Amygdala (tissue), 56 donors: ENCODE measurements around the gene RGPD3.
"Not testable (repeated sequence)": the region's sequence is repeated elsewhere in the genome, so short reads cannot be mapped to it uniquely, and the experiment has no call there.

Experiments
- DNase-seq, 56 donors: peaks; one replicate each; lab custom pipeline; 2025; lab: John Stamatoyannopoulos, UW

RGPD3 gene

GRCh38 chr2:106486551-106487385 lies 18.6 kb upstream of the RGPD3 start, which contains the start of gene CD8B2:
Gene CD8B2 (plus strand): TSS chr2:106487364. CDS start chr2:106487427, 63 bp downstream.
- not testable (repeated sequence) for DNase-seq

DNA sequence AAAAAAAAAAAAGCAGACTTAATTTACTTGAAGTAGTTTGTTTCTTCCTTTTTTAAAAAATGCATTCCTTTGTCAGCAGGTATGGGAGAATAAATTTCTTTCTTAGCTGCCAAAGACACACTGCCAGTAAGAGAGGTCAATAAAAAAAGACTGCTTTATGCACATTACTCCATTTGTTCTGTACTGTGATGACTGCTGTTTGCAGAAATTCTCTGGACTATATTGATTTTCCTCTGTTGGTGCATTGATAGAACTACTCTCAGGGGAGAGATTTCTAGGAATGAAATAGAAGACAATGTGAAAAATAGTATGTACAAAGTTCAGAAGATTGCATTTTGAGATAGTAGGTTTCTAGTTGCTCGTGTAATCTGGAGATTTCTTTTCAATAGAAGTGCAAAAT lies 11.3 kb upstream of the RGPD3 start:
- not testable (repeated sequence) for DNase-seq

GRCh38 chr2:106477647-106478046 lies 9.4 kb upstream of the RGPD3 start:
- not testable (repeated sequence) for DNase-seq

- DNase-seq = not testable (repeated sequence)
Observed at GRCh38 chr2:106470658-106471057, 2.4 kb upstream of the RGPD3 start.

DNA sequence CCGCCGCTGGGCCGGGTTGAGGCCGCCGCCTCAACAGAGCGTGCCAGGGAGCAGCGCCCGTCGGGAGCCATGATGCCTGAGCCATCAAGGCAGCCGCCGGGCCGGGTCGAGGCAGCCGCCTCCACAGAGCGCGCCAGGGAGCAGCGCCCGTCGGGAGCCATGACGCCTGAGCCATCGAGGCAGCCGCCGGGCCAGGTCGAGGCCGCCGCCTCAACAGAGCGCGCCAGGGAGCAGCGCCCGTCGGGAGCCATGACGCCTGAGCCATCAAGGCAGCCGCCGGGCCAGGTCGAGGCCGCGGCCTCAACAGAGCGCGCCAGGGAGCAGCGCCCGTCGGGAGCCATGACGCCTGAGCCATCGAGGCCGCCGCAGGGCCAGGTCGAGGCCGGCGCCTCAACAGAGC lies 697 bp downstream of the RGPD3 start:
- not testable (repeated sequence) for DNase-seq

GRCh38 chr2:106461882-106462281 lies 6.3 kb downstream of the RGPD3 start:
- DNase-seq = not testable (repeated sequence)

GRCh38 chr2:106390680-106391079 lies 77.5 kb downstream of the RGPD3 start:
- not testable (repeated sequence) for DNase-seq

GRCh38 chr2:106388814-106389410 lies 79.3 kb downstream of the RGPD3 start:
- DNase-seq = not testable (repeated sequence)

DNA sequence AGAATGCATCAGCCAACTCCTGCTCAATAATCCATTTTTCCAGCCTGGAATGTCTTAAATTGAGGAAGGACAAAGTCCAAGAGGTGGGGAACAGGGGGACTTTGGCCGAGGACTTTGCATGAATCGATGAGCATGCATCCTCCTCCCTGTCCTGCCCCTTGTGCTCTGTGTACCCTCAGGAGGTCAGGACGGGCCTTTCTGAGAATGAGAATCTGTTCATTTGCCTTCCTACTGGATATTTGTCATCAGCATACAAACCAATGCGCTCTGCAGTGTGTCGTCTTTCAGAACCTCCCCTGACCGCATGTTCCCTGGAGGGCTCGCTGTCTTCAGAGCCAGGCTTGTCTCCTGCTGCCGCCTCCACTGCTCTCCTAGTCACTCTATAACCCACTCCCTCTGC lies 83.7 kb downstream of the RGPD3 start:
- DNase-seq = not testable (repeated sequence)

DNA sequence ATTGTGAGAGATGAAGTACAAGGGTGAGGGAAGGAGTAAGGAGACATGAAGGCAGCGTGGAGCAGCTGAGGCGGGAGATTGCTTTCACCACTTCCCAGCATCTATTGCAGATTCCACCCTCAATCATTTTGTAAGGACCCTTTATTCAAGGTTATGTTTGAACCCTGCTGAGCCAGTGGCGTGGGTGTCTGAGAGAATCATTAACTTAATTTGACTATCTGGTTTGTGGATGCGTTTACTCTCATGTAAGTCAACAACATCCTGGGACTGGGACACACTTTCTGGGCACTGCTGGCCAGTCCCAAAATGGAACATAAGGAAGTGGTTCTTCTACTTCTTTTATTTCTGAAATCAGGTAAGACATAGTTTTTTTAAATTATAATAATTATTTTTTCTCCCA lies 86.3 kb downstream of the RGPD3 start:
- DNase-seq = not testable (repeated sequence)

GRCh38 chr2:106379567-106379966 lies 88.6 kb downstream of the RGPD3 start:
- DNase-seq = not testable (repeated sequence)

- DNase-seq = not testable (repeated sequence)
Observed at GRCh38 chr2:106369182-106369581, 99.0 kb downstream of the RGPD3 start.

DNA sequence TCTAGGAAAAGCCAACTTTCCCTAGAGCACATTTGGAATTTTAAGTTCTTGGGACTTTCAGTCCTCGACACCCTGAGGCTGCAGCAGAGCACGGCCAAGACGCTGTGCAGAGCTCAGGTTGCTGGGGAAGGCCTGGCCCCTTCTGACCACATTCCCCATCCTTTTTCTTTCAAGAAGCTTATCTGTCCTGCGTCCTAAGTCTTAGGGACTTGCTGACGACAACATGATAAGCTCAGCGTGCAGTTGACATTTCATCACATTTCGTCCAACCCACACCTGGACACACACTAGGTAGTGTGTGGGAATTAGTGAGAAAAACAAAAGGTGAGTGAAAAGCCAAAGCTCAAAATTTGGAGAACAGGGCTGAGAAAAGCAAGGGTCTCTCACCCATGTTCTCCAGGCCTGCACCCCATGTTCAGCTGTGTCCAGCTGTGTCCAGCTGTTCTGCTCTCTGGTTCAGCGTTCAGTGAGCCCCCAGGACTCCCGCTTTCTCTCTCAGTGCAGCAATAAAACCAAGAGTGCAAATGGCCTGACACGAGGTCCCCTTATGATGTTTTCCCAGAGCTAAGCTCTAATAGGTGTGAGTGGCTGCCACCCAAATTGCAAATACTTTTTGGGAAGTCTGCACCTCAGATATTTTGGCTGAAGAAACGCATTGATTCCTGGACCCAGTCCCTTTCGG lies 101.9 kb downstream of the RGPD3 start:
- no peak for DNase-seq

GRCh38 chr2:106363791-106364190 lies 104.4 kb downstream of the RGPD3 start:
- no peak for DNase-seq

- no peak for DNase-seq
Observed at GRCh38 chr2:106362789-106363188, 105.4 kb downstream of the RGPD3 start.

- no peak for DNase-seq
Observed at GRCh38 chr2:106359512-106359911, 108.7 kb downstream of the RGPD3 start.

DNA sequence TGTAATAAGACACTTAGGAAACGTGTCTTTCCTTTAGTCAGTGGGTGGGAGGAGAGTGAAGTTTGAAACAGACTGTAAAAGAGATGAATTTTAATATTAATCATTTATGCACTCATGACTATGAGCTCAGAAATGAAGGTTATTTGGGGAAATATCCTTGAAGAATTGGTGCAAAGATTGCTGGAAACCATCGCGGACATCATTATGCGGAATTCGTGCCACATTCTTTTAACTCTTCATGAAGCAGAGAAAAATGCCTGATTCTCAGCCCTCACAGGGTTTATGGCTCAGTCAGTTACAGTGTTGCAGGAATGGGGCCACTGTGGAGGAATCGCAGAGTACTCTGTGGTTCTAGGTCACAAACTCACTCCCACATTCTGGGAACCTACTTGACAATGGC lies 109.7 kb downstream of the RGPD3 start:
- no peak for DNase-seq

DNA sequence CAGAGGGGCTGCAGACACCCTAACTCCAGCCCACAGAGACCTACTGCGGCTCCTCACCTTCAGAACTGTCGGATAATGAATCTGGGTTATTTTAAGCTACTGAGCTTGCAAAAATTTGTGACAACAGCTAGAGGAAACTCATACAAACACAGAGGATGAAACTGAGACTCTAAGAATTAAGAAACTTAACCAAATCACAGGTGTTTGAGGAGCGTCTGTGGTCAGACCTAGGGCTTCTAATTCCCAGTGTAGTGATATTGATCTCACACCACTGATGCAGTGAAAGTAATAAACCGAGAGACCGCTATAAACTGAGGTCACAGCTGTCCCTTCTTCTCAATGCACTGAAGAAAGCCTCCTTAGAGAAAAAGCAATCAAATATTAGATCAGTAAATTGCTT lies 110.1 kb downstream of the RGPD3 start:
- DNase-seq = no peak

GRCh38 chr2:106356291-106356690 lies 111.9 kb downstream of the RGPD3 start:
- no peak for DNase-seq

DNA sequence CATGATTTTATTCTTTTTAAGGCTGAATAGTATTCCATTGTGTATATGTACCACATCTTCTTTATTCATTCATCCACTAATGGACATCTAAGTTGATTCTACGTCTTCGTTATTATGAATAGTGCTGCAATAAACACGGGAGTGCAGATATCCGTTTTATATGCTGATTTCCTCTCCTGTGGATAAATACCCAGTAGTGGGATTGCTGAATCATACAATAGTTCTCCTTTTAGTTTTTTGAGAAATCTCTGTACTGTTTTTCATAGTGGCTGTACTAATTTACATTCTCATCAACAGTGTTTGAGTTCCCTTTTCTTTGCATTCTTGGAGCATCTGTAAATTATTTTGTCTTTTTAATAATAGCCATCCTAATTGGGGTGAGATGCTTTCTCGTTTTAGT lies 114.5 kb downstream of the RGPD3 start:
- DNase-seq = no peak

DNA sequence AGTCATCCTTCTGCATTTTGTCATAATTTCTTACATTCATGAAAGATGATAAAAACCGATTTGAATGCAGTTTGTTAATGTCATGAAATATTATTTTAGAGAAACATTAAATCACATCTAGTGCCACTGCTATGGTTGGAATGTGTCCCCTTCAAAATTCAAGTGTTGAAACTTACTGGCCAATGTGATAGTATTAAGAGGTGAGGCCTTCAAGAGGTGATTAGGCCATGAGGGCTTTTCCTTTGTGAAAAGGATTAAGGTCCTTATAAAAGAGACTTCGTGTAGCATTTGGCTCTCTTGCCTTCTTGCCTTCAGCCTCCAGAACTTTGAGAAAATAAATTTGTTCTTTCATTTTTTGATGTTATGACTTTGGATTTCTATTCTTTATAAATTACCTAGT lies 117.2 kb downstream of the RGPD3 start:
- DNase-seq = no peak
